Ovary (tissue), 3 donors: ENCODE data around the gene MSANTD2.

Source experiments
- CTCF ChIP-seq, 3 donors: fragments of 450-650 bp in 2 of 3; fragments of 200-600 bp in 1 of 3; IDR thresholded peaks; one replicate each; pipeline versions ENCODE4 v1.5.1 to v1.8.0; 2016 to 2022; ENCODE audit warnings: antibody characterized with exemption in 3 of 3, mild to moderate bottlenecking in 1 of 3
- POLR2A ChIP-seq: fragments of 450-650 bp; IDR thresholded peaks from one replicate; pipeline ENCODE4 v1.6.1; 2017; ENCODE audit warnings: antibody characterized with exemption, mild to moderate bottlenecking, moderate library complexity
- donor health status: DM: no; HTN: no; CAD: no.

GRCh38 chr11:124747406-124748099, 52.7 kb downstream of the MSANTD2 start:
- TF ChIP-seq POLR2A: no peak
- TF ChIP-seq CTCF (IDR thresholded peaks at IDR 0.05): no peak
